ENCODE data around the gene ETV7.
A peak's percentile ranks its signal among the peaks of the same experiment; 100 is the strongest.
"Not testable (repeated sequence)": the region's sequence is repeated elsewhere in the genome, so short reads cannot be mapped to it uniquely, and the experiment has no call there.

Gene ETV7

GRCh38 chr6:36382976-36383375 is 4.5 kb downstream of the ETV7 start:
- DNase-seq = no peak

DNA sequence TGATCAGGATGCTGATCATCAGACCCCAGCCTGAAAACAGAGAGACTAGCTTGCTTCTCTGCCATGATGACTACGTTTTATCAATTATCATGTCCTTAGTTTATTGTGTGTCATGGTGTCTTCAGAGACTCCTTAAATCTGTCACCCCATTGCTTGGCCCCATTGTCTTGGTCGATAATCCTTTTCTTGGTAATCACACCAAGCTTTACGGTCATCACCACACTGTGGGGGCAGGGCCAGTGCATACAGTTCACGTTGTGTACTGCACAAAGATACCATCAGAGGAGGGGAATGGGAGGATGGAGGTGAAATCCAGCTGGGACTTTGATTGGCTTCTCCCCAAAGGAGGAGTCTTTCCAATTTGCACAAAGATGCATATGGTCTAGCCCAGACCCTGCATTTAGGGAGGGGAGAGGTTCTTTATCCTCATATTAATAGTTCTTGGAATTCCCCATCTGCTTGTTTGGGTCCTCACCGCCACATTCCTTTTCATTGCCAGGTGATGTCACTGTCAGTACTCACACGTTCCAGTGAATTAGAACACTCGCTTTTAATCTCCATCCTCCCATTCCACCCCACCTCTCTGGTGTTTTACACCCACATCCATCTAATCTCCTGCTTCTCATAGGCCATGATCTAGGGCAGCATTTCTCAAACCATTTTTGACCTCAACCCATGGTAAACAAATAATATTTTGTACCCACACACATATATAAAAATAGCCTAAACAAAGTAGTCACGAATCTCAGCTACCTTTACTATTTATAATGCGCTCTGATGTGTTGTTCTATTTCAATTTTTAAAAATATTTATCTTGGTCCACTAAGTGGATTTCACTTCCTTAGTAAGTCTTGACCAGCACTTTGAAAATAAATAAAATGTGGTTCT is 5.7 kb downstream of the ETV7 start:
- DNase-seq = no peak

DNA sequence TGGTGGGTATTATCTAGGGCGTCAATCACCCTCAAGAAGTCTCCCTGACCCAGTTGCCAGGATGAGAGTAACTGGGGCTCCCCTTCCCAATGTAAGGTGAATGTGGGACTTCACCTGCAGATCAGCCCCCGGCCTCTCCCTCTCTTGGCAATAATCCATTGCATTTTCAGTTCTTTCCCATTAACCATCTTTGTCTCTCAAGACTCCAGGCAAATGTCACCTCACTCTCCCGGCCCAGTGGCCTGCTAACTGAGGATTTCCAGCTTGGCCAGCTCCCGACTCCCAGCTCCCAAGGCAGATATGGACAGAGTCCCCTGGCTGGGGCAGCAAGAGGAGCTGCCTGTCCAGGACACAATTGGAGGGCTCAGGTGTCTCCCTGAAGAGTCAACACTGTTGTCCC is 7.3 kb downstream of the ETV7 start:
- no peak for DNase-seq

DNA sequence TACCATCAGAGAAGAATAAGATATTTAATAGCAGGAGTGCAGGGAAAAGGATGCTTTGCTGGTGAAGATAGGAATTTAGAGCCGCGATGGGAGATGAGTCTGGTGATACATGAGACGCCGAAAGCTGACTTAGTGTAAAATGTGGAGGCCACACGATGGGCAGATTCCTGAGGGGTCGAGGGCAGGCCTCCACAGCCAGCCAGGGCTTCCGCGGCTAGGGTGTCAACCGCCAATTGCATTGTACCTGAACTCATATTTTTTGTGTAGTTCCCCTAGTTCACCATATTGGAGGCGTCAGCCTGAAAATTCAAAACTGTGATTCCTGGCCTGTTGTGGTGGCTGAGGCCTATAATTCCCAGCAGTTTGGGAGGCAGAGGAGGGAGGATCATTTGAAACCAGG is 8.5 kb downstream of the ETV7 start:
- DNase-seq = no peak

- DNase-seq = no peak
Measured at GRCh38 chr6:36378243-36378920, 9.1 kb downstream of the ETV7 start.

DNA sequence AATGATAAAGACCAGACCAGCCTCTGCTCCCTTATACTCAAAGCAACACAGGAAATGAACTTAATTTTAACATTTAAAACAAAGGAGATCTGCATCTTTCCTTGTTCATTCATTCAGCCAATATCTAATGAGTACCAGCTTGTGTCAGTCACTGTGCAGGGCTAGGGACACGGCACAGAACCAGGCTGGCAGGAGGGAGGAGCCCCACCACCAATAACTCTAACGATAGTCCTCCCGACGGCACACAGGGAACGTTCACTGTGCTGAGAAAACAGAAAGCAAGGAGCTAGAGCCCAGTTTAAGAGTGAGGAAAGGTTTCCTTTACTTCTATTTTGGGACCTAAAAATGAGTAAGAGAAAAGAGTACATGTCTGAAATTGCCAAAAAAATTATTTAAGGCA is 9.9 kb downstream of the ETV7 start:
- DNase-seq = no peak

GRCh38 chr6:36376742-36377141 is 10.7 kb downstream of the ETV7 start:
- DNase-seq = no peak

- DNase-seq = no peak
Measured at GRCh38 chr6:36376183-36376582, 11.3 kb downstream of the ETV7 start.

- DNase-seq = no peak
Measured at GRCh38 chr6:36375644-36376155, 11.8 kb downstream of the ETV7 start.

GRCh38 chr6:36374972-36375371 is 12.5 kb downstream of the ETV7 start:
- DNase-seq = no peak

GRCh38 chr6:36374194-36374593 is 13.3 kb downstream of the ETV7 start:
- DNase-seq = no peak

DNA sequence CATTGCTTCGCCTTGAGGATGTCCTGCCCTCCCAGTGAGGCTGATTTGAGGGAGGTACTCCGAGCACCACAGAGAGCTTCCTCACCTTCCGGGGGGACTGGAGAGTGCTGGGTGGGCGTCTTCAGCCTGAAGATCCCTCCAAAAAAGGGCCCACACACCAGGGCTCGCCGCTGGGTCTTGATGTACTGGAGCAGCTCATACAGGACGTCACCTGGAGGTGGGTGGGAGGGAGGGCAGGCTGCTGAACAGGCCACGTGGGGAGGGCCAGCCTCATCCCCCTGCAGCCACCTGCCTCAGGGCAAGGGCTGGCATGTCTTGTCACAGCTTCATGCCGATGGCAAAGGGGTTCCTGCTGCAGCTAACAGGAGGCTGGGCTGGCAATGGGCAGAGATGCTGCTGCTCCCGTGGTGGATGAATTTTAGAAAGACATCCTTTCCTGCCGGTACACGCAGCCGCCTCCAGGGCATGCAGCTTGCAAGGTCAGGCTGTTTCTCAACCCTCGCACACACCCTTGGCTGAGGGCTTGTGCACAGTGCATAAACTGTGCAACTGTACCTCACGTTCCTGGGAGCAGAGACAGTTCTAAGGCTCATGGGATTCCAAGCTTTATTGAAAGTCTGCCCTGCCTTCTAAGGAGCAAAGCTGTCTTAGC is 14.0 kb downstream of the ETV7 start:
- DNase-seq = no peak

DNA sequence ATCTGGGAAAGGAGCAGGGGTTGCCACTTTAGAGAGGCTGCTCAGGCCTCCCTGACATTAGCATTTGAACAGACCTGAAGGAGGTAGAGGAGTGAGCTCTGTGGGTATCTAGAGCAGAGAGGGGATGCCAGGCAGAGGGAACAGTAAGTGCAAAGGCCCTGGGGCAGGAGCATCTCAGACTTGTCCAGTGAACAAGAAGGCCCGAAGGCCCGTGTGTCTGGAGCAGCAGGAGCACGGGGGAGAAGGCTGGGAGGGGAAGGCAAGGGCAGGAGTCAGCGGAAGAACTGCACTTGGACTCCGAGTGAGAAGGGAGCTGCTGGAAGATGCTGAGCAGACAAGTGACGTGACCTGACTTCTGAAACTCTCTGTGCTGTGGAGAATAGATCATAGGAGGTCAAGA is 15.4 kb downstream of the ETV7 start:
- DNase-seq = no peak

- DNase-seq = no peak
Measured at GRCh38 chr6:36371211-36371610, 16.3 kb downstream of the ETV7 start.

GRCh38 chr6:36370638-36371037 is 16.8 kb downstream of the ETV7 start:
- no peak for DNase-seq

DNA sequence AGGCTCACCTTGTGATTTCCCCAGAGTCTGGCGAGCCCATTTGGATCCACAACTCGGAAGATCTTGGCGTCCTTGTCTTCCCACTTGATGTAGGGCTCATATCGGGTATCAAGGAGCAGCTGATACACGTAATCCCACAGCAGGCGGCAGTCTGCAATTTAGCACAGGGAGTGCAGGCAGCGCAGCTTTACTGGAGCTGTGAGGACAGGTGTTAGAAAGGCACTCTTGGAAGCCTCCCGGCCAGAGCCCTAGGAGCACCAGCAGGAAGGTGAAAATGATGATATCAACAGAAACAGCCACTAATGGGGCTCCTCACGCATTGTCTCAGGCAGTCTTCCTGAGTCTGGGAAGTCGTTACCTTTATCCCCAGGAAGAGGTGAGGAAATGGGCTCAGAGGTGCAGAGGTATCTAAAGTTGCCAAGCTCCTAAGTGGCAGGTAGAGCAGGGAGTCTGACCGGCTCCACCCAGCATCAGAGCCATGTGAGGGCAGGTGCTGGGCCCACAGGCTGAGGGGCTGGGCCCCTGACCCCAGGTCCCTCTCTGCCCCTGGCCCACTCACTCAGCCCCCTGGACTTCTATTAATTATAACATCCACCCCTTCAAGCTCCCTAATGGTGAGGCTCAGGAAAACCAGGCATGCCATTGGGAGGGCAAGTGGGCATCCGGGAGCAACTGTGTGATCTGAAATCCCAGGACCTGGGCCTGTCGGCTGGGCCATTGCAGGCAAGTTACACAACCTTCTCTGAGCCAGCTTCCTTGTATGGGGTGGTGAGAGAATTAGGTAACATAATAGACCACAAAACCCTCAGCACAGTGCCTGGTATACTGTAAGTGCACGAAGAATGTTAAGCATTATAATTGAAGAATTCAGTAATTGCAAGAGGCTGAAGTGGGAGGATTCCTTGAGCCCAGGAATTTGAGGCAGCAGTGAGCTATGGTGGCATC is 18.3 kb downstream of the ETV7 start:
- DNase-seq = peak; percentile 81

GRCh38 chr6:36368421-36368820 is 19.0 kb downstream of the ETV7 start:
- DNase-seq = no peak

- no peak for DNase-seq
Measured at GRCh38 chr6:36367743-36368142, 19.7 kb downstream of the ETV7 start.

GRCh38 chr6:36364669-36365479 is 22.6 kb downstream of the ETV7 start:
- peak; percentile 34 for DNase-seq

- DNase-seq = not testable (repeated sequence)
Measured at GRCh38 chr6:36364061-36364635, 23.3 kb downstream of the ETV7 start.

DNA sequence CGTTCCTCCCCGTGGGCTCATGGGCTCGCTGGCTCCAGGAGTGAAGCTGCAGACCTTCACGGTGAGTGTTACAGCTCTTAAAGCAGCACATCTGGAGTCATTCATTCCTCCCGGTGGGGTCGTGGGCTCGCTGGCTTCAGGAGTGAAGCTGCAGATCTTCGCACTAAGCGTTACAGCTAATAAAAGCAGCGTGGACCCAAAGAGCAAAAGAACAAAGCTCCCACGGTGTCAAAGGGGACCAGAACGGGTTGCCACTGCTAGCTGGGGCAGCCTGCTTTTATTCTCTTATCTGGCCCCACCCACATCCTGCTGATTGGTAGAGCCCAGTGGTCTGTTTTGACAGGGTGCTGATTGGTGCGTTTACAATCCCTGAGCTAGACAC is 24.1 kb downstream of the ETV7 start:
- DNase-seq = not testable (repeated sequence)

Measured in hematopoietic multipotent progenitor cell treated with erythropoietin and hydrocortisone succinate and interleukin-3 and kit ligand, for 4 days (in vitro differentiated cells).